GM19193 (cell line): Measurements from ENCODE around the gene SEC31B.

Experiments used
- POLR2A ChIP-seq: IDR thresholded peaks from 4 replicates; pipeline ENCODE4 v1.6.1; 2011; ENCODE audit not compliant: insufficient read depth, insufficient read length; ENCODE audit errors: extremely low read depth

SEC31B gene, protein sequence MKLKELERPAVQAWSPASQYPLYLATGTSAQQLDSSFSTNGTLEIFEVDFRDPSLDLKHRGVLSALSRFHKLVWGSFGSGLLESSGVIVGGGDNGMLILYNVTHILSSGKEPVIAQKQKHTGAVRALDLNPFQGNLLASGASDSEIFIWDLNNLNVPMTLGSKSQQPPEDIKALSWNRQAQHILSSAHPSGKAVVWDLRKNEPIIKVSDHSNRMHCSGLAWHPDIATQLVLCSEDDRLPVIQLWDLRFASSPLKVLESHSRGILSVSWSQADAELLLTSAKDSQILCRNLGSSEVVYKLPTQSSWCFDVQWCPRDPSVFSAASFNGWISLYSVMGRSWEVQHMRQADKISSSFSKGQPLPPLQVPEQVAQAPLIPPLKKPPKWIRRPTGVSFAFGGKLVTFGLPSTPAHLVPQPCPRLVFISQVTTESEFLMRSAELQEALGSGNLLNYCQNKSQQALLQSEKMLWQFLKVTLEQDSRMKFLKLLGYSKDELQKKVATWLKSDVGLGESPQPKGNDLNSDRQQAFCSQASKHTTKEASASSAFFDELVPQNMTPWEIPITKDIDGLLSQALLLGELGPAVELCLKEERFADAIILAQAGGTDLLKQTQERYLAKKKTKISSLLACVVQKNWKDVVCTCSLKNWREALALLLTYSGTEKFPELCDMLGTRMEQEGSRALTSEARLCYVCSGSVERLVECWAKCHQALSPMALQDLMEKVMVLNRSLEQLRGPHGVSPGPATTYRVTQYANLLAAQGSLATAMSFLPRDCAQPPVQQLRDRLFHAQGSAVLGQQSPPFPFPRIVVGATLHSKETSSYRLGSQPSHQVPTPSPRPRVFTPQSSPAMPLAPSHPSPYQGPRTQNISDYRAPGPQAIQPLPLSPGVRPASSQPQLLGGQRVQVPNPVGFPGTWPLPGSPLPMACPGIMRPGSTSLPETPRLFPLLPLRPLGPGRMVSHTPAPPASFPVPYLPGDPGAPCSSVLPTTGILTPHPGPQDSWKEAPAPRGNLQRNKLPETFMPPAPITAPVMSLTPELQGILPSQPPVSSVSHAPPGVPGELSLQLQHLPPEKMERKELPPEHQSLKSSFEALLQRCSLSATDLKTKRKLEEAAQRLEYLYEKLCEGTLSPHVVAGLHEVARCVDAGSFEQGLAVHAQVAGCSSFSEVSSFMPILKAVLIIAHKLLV

DNA sequence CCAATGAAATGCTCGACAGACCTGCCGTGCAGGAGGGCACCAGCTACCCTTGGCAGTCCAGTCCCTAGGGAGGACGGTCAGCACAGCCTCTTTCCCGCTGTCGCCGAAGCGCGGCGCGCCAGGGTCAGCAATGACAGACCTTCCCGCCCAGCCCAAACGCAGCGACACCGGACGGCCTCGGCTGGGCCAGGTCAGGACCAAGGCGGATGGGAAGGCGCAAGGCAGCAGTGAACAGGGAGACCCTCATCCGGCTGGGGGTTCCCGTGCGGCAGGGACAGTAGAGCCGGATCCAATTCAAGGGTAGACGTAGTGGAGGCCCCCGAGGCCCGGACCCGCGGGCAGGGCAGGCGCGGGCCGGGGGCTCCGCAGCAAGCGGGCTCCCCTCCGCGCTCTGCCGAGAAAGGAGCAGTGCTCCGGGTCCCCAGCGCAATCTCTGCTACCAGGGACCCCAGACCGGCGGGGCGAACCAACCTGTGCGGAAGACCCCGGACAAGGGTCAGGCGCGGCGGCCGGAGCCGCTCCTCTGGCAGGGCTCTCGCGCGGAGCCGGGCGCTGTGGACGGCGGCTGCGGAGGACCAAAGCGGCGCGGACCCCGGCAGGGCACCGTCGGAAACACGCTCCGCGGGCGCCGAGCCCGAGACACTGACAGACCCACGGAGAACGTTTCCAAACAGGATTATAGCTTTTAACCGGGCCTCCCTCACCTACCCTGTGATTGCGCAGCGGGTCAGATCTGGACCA is at the start of gene SEC31B:
Gene SEC31B, minus strand, starts transcription at position 551 of the 741 bp plus-strand sequence. CDS start 2,909 bp downstream, outside the sequence.
- no peak for TF ChIP-seq POLR2A

DNA sequence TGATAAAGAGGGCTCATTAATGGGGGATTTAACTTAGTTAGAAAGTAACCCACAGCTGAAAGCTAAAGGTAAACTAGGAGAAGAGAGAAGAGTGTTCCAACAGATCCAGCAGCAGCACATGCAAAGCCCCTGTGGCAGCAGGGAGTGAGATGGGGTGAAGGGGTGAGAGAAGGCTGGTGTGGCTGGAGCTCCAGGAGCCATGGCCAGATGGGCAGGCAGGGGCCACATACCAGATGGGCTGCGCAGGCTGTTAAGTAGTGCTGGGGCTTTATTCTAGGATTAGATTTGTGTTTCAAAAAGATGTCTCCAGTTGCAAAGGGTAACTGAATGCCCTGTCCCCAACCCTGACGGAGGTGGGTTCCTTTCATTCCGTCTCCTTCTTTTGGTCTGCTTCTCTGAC is 49.3 kb upstream of the SEC31B start:
- no peak for TF ChIP-seq POLR2A

DNA sequence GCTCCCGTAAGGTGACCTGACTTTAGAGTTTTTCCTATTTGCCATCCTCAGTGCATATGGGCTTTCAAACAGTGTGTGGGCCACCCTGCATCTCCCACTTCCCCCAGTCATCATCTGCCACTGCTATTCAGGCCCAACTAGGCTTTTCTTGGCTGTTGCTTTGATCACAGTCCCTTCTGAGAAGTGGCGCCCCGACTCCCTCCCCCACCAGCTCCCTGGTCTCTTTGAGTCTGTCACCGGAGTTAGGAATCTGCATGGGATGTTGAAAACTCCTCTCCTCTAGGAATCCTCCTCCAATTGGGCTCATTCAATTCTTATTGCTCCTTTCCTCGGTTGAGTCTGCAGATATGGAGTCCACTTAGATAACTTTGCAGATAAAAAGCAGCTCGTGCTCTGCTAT is 48.2 kb upstream of the SEC31B start:
- no peak for TF ChIP-seq POLR2A

DNA sequence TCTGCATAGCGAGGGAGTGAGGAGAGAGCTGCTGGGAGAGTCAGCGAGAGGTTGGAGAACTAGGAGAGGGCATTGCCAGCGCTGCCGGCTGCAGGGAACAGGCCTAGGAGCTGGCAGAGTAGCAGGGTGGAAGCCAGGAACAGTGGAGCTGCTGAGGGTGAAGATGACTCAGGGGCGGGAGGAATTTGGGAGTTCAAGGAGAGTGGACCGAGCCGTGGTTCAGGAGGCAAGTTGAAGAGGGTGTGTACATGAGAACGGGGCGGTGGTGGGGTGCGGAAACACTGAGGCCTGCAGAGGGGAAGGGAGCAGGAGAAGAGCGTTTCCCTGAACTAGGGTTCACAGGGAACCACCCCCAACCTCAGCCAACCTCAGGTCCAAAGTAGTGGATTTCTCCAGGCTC is 47.6 kb upstream of the SEC31B start:
- TF ChIP-seq POLR2A: no peak

DNA sequence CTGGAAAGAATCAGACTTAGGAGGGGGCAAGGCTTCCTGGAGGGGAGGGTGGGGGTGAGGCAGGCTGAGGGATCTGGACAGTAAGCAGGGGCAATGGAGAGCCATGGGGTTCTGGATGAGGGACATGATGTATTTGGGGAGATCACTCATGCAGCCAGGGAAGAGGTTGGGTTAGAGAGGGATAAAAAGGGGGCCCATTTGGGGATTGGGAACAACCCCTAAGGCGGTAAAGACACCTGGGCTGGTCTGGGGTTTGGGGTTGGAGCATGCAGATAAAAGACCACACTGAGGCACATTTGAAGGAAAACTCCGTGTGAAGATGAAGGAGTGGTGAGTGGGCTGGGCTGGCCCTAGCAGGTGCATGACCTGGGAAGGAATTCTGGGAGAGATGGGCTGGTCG is 46.9 kb upstream of the SEC31B start:
- no peak for TF ChIP-seq POLR2A

DNA sequence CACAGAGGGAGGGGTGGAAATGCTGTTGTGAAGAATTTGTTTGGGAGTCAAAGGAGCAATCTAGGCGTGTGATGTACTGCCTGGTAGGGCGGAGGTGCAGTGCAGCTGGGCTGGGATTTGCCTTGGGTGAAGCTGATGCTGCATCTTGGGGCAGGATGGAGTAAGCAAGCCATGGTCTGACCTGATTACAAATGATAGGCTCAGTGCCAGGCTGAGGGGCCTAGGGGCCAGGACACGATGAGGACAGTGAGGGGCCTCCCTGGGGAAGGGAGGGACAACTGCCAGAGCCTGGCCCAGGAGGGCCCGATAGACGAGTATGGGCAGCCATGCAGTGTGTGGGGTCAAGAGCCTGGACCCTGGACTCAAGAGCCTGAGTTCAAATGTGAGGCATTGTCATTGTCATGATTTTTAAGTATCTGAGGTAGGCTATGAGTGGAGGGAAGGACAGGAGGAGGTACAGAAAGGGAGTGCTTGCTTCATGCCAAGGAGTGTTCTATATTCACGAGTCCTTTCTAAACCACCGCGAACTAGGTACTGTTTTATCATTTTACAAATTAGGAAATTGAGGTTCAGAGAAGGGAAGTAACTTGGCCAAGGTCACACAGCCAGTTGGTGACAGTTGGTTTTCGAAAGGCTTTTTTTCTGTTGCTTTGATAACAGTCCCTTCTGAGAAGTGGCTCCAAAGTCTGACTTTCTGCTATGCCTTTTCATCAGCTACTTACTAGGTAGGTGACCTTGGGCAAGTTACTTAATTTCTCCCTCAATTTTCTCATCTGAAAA is 45.7 kb upstream of the SEC31B start:
- no peak for TF ChIP-seq POLR2A

DNA sequence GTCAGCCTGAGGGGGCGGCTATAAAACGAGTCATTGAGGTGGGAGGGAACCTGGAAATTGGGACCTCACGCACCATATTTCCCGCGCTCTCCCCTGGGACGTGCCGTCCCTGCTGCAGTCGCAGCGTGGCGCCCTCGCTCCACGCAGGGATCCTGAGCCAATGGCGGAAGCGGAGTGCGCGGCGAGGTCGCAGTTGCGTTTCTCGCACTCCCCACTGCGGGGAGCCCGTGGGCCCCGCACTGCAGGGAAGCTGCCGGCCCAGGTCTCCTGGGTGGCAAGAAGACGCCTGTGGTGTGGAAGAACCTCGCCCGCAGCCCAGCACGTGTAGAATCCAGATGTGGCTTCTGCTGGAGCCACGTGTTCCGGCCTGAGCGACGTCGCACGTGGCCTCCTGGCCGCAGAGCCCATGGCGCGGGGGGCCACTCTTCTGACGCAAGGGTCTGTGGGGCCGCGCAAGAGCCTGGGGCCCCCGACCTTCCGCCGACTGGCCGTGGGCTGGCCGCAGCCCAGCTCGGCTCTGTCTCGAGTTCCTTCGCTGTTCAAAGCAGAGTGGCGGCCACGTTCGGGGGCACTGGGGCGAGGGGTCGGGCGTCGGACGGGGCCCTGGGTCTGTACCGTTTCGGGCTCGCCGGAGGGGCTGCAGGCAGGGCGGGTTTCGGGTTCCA is 42.5 kb upstream of the SEC31B start:
- TF ChIP-seq POLR2A: no peak

DNA sequence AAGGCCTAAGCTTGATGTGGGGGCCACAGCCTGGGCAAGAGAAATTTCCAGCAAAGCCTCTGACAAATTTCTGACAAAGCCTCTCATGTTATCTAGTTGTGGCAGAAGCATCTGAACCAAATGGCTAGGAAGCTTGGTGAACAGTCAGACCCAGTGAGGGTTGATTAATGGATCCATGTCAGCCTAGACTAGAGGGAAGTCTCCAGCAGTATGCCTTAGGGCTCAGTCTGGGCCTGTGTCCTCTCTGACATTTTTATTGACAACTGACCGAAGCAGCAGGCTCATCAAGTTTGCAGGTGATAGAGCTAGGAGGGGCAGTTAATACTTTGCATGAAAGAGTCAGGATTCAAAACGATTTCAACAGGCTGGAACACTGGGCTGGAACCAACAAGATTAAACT is 41.3 kb upstream of the SEC31B start:
- TF ChIP-seq POLR2A: no peak

DNA sequence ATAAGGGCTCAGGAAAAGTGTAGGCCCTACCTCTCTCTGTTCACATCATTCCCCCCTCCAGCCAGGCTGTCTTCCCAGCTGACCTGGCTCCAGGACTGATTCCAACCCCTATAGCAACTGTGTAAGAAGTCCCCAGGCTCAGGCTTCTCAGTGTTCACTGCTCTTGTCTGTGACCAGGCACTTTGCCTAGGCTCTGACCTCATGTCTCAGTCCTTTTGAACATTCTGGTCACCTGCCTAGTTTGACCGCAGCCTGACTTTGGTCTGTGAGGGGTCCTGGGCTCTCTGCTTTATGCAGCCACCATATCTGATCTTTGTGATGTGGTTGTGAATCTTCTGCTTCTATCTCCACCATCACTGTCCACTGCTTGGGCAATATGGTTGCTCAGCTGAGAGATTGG is 40.6 kb upstream of the SEC31B start:
- TF ChIP-seq POLR2A: no peak

DNA sequence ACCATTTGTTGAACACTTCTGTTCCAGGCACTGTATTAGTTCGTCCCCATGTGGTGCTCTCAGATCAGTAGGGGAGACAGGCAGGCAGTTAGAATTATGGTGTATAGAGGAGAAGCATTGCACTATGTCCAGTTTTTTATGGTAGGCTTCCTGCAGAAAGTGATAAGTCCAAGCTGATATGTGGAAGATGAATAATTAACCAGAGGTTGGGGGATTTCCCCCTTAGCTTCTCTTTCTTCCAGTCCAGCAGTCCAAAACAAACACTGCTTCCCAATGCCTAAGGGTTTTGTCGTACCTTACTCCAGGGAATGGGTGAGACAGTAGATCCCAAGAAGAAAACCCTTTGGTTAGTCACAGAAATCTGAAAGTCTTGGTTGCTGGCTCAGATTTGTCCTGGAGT is 35.2 kb upstream of the SEC31B start:
- no peak for TF ChIP-seq POLR2A

DNA sequence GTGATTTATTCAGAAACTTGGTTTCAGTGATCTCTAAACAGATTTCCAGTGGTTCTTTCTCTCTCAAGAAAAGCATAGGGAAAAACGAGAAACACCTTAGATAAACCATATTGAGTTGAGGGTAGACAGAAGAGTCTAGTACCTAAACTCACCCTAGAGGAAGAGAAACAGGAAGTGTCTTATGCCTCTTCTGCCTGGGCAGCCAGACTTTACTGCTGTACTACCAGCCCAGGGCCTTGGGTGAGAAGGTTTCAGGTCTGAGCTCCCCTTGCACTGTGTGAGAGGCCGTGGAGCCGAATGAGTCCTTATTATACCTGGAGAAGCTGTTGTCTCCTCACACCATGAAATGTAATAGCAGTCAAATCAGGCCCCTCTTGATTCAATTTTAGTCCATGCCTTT is 34.3 kb upstream of the SEC31B start:
- no peak for TF ChIP-seq POLR2A

DNA sequence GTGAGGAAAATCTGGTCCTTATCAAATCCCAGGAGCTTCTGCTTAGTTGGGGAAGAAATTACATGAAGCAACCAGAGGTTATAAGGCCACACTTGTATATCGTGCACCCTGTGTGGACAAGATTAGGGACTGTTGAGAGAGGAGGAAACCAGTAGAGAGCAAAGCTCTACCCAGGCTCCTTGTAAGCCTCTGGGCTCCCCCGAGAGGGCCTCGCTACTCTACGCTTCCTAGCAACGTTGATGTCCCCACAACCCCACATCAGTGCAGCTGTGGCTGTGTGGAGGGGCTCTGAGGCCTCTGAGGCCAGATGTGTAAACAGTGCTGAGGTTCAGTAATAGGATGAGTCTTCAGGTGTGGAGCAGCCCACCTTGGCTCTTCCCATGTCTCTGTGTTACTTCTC is 32.1 kb upstream of the SEC31B start:
- TF ChIP-seq POLR2A: no peak

DNA sequence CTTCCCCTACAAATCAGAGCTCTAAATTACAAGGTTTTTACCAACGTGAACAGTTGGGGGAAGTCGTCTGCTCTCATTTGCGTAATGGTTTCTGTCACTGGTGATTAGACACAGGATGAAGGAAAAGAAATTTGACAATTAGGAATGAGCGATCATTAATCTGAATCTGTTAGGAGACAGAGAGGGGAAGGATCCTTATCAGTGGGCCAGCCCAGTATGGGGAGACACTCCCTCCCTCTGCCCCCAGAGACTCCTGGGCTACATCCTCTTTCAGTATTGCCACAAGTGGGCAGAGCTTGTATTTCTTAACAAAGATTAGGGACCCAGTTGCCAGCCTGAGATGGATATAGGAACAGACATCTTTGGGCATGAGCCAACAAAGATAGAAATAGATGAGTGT is 31.5 kb upstream of the SEC31B start:
- no peak for TF ChIP-seq POLR2A
